ENCODE data around the gene PURA. TPM values are rescaled to one million over a fixed set of nuclear protein-coding genes. Genes with fewer than 3 reads are reported as not detected.

Gene PURA
- total and polyA plus RNA-seq, 4 donors = 3.5 to 22.1 (median 11.6) TPM

DNA sequence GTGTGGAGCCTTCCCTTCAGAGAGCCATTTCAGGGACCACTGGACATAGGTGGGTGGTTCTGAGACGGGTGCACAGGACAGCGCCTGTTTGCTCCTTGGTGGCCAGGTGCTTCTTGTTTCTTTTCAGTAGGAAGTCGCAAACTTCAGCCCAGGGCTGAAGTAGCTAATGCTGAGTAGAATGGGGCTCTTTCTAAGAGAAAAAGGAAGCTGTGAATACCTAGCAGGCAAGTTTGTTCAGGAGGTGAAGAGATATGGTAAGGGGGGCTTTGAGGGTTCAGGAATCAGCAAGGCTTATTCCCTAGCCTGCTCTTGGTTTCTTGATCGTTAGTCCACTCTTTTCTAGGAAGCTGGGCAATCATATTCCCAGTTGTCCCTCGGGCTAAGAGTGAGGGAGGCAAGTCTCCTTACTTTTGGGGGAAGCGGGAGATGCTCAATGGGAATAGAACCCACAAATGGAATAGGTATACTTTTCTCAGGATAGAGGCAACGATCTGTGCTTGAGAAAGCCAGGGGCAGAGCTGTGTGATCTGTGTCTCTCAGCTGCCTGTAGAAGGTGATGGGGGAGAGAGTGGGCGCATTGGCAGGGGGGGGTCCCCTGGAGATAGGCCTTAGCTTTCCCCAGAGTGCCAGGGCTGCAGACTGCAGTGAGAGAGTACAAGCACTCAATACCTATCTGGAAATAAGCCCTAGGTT lies 1.9 kb upstream of the PURA start:
- no peak overlapping the region for H3K4me3 ChIP-seq
- H3K4me1 ChIP-seq (ENCODE audit: control insufficient read depth in 5 of 5, insufficient read depth in 5 of 5, low read length in 5 of 5) = peaks cover 8 to 38% (median 17%) of the 10 kb centered on the region in 5 donors
- no peak for TF ChIP-seq CTCF (IDR thresholded peaks at IDR 0.05; ENCODE audit: control extremely low read depth, extremely low read depth)
- WGBS, 2 donors = 42 to 69% methylated on average over 8 of the region's 8 CpGs
- DNase-seq (no peak), ATAC-seq (ENCODE audit: insufficient read depth, low FRiP score) (no peak)
- H3K9ac ChIP-seq (ENCODE audit: insufficient read depth in 1 of 2, low read length in 2 of 2) = no peak overlapping the region
- H3K27ac ChIP-seq (ENCODE audit: low read depth in 1 of 2, low read length in 1 of 2) = peak overlapping the region in 1 of 2 donors; percentile 49
- peaks cover 0 to 54% (median 44%) of the 10 kb centered on the region in 3 donors for H3K27me3 ChIP-seq (ENCODE audit: control insufficient read depth in 3 of 3, insufficient read depth in 3 of 3, low read length in 2 of 3)
- no peaks in the 10 kb centered on the region for H3K9me3 ChIP-seq (ENCODE audit: control insufficient read depth in 4 of 4, insufficient read depth in 3 of 4, low read length in 3 of 4)
- H3K36me3 ChIP-seq (ENCODE audit: control insufficient read depth in 4 of 4, insufficient read depth in 4 of 4, low read length in 4 of 4) = no peaks in the 10 kb centered on the region

- no peaks in the 10 kb centered on the region for H3K9me3 ChIP-seq (ENCODE audit: control insufficient read depth in 4 of 4, insufficient read depth in 3 of 4, low read length in 3 of 4)
- WGBS, 2 donors = 34 to 35% methylated on average over 13 of the region's 13 CpGs
- peaks cover 0 to 54% (median 44%) of the 10 kb centered on the region in 3 donors for H3K27me3 ChIP-seq (ENCODE audit: control insufficient read depth in 3 of 3, insufficient read depth in 3 of 3, low read length in 2 of 3)
- no peak overlapping the region for H3K9ac ChIP-seq (ENCODE audit: insufficient read depth in 1 of 2, low read length in 2 of 2)
- peak overlapping the region in 1 of 2 donors; percentile 20 for H3K27ac ChIP-seq (ENCODE audit: low read depth in 1 of 2, low read length in 1 of 2)
- DNase-seq = no peak
- no peak overlapping the region for H3K4me3 ChIP-seq
- peaks cover 13 to 34% (median 17%) of the 10 kb centered on the region in 5 donors for H3K4me1 ChIP-seq (ENCODE audit: control insufficient read depth in 5 of 5, insufficient read depth in 5 of 5, low read length in 5 of 5)
- no peak for TF ChIP-seq CTCF (IDR thresholded peaks at IDR 0.05; ENCODE audit: control extremely low read depth, extremely low read depth)
- no peaks in the 10 kb centered on the region for H3K36me3 ChIP-seq (ENCODE audit: control insufficient read depth in 4 of 4, insufficient read depth in 4 of 4, low read length in 4 of 4)
- no peak for ATAC-seq (ENCODE audit: insufficient read depth, low FRiP score)
Measured at GRCh38 chr5:140112685-140113179, 1.2 kb upstream of the PURA start.

DNA sequence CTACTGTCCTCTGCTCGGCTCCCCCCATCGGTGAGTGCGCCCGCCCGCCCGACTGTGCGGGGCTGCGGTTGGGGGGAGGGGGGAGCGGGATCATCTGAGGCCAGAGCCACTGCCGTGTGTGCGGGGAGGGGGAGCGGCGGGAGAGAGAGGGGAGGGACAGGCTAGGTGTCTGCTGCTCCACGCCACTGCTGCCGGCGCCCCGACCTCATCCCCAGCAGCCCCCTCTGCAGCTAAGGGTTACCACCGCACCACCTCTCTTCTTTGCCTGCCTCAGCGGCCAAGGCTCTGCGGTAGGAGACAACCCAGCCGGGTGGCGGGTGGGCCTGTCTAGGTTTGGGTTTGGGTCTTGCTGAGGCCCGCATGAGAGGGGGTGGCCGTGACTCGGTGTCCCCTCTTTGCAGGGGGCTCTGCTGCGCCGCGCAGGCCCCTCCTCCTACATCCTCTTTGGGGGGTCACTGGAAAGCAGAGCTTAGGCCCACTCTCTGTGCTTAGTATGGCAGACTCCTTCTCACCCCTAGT lies 670 bp upstream of the PURA start:
- DNase-seq (peak in 1 of 3 donors; percentile 15), ATAC-seq (ENCODE audit: insufficient read depth, low FRiP score) (no peak)
- 2% methylated on average over 20 to 28 of the region's 28 CpGs for WGBS, 2 donors
- Histone ChIP-seq H3K27ac (ENCODE audit: low read depth in 1 of 2, low read length in 1 of 2) (peak overlapping the region; percentile 73 to 99), H3K9ac (ENCODE audit: insufficient read depth in 1 of 2, low read length in 2 of 2) (no peak overlapping the region), H3K4me1 (ENCODE audit: control insufficient read depth in 5 of 5, insufficient read depth in 5 of 5, low read length in 5 of 5) (peaks cover 15 to 32% (median 17%) of the 10 kb centered on the region in 5 donors), H3K4me3 (peak overlapping the region; percentile 87), H3K36me3 (ENCODE audit: control insufficient read depth in 4 of 4, insufficient read depth in 4 of 4, low read length in 4 of 4) (no peaks in the 10 kb centered on the region), H3K9me3 (ENCODE audit: control insufficient read depth in 4 of 4, insufficient read depth in 3 of 4, low read length in 3 of 4) (no peaks in the 10 kb centered on the region), H3K27me3 (ENCODE audit: control insufficient read depth in 3 of 3, insufficient read depth in 3 of 3, low read length in 2 of 3) (peaks cover 0 to 52% (median 43%) of the 10 kb centered on the region in 3 donors)
- TF ChIP-seq CTCF (IDR thresholded peaks at IDR 0.05; ENCODE audit: control extremely low read depth, extremely low read depth) = no peak
